Large intestine (tissue), 3 donors: ENCODE measurements around the gene APOLD1. TPM values are rescaled to one million over a fixed set of nuclear protein-coding genes. Genes with fewer than 3 reads are reported as not detected.
"Not testable (repeated sequence)": the region's sequence is repeated elsewhere in the genome, so short reads cannot be mapped to it uniquely, and the experiment has no call there.

ENCODE experiments used
- DNase-seq, 2 donors: peaks; one replicate each; pipeline versions ENCODE4 v3.0.0 to v3.0.0-alpha.2; 2013
- H3K27ac ChIP-seq: one replicate; pipeline ENCODE4 v1.5.1; 2013; ENCODE audit warnings: low read length
- H3K27me3 ChIP-seq: 2 replicates; pipeline ENCODE4 v1.6.1; 2013; ENCODE audit warnings: low read length; ENCODE audit not compliant: control insufficient read depth, insufficient read depth
- H3K36me3 ChIP-seq: 2 replicates; pipeline ENCODE4 v1.6.1; 2013; ENCODE audit warnings: low read length; ENCODE audit not compliant: control insufficient read depth, insufficient read depth
- H3K4me1 ChIP-seq: one replicate; pipeline ENCODE4 v1.6.1; 2013; ENCODE audit warnings: low read length; ENCODE audit not compliant: control insufficient read depth, insufficient read depth
- H3K4me3 ChIP-seq: one replicate; pipeline ENCODE4 v1.5.1; 2013; ENCODE audit warnings: low read length
- H3K9me3 ChIP-seq: one replicate; pipeline ENCODE4 v1.6.1; 2013; ENCODE audit warnings: mild to moderate bottlenecking, low read depth, low read length, moderate library complexity; ENCODE audit not compliant: control insufficient read depth
- WGBS: methylation state at CpG from one replicate; pipeline ENCODE4 v1.1.5; 2013; ENCODE audit warnings: low lambda C conversion rate; ENCODE audit not compliant: insufficient coverage; 5-methylcytosine and 5-hydroxymethylcytosine counted together
- polyA plus RNA-seq: library from polyadenylated mRNA; unstranded; fragments of 120-200 nt; gene quantifications from one replicate; pipeline ENCODE4 v1.2.1, GENCODE V29; 2013

The APOLD1 gene
- polyA plus RNA-seq, 1 donor, result 13.8 TPM

DNA sequence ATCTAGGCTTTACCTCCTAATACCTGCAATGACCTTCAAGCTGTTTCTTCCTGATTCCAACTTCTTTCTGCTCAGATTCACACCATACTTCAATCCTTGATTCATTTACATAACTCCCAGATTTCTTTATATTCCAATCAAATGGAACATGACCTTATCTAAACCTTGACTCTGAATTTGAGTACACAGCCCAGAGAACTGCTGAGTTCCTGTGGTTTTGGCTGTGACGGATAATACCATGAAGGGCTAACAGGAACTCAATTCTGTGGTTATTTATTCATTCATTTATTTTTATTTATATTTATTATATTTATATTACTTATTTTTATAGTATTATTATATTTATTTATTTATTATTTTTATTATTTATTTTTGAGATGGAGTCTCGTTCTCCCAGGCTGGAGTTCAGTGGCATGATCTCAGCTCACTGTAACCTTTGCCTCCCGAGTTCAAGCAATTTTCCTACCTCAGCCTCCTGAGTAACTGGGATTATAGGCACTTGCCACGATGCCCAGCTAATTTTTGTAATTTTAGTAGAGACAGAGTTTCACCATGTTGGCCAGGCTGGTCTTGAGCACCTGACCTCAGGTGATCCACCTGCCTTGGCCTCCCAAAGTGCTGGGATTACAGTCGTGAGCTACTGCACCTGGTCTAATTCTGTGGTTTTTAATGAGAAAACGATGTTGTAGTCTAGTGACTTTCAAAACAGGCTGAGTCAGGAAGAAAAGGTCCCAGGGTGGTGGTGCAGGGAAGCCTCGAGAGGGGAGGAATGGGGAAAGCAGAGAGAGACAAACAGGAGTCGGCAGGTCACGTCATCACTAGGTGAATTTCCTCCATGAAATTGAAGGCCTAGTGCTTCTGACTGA lies 11.7 kb downstream of the APOLD1 start:
- Histone ChIP-seq H3K4me1 (peaks cover 20% of the 10 kb centered on the region), H3K9me3 (no peaks in the 10 kb centered on the region), H3K27me3 (no peaks in the 10 kb centered on the region), H3K27ac (no peak overlapping the region), H3K36me3 (no peaks in the 10 kb centered on the region), H3K4me3 (no peak overlapping the region)
- no peak for DNase-seq
- WGBS, result 78% methylated on average over 1 of the region's 9 CpGs

DNA sequence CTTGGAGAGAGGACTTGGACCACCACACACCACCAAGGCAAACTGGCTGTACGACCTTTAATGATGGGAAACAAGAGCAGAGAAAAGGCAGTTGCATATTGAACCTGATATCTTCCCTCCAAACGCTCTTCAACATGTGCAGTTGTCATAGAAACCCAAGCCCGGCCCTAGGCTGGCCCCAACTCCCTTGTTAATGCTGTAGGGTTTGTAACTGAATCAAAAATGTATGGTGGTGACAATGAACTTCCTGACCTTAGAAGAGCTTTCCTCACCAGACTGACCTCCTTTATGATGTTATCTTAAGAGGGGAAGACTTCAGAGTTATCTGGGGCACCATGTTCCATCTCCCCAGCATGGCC lies 12.3 kb downstream of the APOLD1 start:
- Histone ChIP-seq H3K4me1 (peaks cover 16% of the 10 kb centered on the region), H3K27ac (peak overlapping the region; percentile 83), H3K4me3 (no peak overlapping the region), H3K9me3 (no peaks in the 10 kb centered on the region), H3K27me3 (no peaks in the 10 kb centered on the region), H3K36me3 (no peaks in the 10 kb centered on the region)
- WGBS, result no CpG with 5 or more reads among the region's 3 CpGs
- no peak for DNase-seq

DNA sequence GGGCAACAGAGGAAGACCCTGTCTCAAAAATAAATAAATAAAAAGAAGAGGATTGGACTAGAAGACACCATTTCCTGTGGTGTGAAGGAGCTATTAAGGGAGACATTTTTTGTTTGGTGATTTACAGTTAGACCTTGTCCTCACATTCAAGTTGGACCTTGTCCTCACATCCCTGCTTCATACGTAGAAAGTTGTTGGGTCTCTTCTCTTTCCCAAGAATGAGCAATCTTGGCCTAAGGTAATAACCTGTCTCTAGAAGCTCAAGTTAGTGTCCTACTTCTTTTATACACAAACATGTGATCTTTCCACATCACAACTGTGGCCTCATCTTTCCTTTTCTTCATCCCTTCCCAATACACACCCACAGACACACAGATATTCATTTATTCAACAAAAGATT lies 13.0 kb downstream of the APOLD1 start:
- DNase-seq, result peak; percentile 86 to 93
- Histone ChIP-seq H3K9me3 (no peaks in the 10 kb centered on the region), H3K27me3 (no peaks in the 10 kb centered on the region), H3K4me1 (peaks cover 23% of the 10 kb centered on the region), H3K36me3 (no peaks in the 10 kb centered on the region), H3K4me3 (no peak overlapping the region), H3K27ac (peak overlapping the region; percentile 83)
- no CpG with 5 or more reads among the region's 1 CpG for WGBS

DNA sequence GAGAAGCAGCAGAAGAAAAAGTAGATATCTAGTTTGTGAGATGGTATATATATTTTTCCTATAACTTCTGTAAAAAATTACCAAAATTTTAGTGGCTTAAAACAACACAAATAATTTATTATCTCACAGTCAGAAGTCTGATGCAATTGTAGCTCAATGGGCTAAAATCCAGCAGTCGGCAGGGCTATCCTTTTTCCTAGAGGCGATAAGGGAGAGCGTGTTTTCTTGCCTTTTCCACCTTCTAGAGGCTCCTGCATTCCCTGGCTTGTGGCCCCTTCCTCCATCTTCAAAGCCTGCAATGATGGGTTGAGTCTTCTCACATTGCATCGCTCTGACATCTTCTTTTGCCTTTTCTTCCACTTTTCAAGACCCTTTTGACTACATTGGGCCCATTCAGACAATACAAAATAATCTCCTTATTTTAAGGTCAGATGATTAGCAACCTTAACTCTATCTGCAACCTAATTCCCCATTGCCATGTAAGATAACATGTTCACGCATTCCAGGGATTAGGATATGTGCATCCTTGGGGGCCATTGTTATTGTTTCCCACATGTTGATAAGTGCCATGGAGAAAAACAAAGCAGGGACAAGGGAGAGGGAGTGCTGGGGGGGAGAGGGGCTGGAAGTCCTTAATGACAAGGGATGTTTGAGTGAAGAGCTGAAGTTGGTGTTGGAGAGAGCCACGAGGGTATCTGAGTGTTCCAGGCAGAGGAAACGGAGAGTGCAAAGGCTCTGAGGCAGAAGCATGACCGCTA lies 13.9 kb downstream of the APOLD1 start:
- Histone ChIP-seq H3K4me3 (no peak overlapping the region), H3K36me3 (no peaks in the 10 kb centered on the region), H3K9me3 (no peaks in the 10 kb centered on the region), H3K27me3 (no peaks in the 10 kb centered on the region), H3K4me1 (peaks cover 31% of the 10 kb centered on the region), H3K27ac (peak overlapping the region; percentile 83)
- DNase-seq, result no peak
- WGBS, result 92% methylated on average over 2 of the region's 8 CpGs

DNA sequence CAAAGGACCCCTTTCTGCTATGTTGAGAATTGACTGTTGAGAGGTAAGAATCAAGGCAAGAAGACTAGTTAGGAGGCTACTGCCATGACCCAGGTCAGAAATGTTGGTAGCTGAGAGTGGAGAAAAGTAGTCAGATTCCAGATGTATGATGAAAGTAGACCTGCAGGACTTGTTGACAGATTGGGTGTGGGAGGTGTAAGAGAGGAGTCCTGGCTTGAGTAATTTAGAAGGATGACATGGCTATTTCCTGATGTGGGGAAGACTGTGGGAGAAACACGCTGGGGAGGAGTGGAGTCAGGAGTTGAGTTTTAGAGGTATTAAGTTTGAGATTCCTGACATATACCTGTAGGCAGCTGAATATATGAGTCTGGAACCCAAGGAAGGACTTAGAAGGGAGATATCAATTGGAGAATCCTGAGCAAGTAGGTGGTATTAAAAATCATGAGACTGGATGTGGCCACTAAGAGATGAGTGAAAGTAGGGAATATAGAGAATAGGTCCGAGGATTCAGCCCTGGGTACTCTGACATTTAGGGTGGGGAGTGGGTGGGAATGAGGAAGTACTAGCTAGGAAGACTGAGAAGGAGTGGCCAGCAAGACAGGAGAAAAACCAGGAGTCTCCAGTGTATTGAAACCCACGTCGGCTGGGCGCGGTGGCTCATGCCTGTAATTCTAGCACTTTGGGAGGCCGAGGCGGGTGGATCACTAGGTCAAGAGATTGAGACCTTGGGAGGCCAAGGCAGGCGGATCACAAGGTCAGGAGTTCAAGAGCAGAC lies 15.1 kb downstream of the APOLD1 start:
- peak in 1 of 2 donors; percentile 27 for DNase-seq
- Histone ChIP-seq H3K9me3 (no peaks in the 10 kb centered on the region), H3K4me3 (no peak overlapping the region), H3K27me3 (no peaks in the 10 kb centered on the region), H3K27ac (no peak overlapping the region), H3K36me3 (no peaks in the 10 kb centered on the region), H3K4me1 (peaks cover 35% of the 10 kb centered on the region)
- WGBS, result 90% methylated on average over 2 of the region's 9 CpGs

DNA sequence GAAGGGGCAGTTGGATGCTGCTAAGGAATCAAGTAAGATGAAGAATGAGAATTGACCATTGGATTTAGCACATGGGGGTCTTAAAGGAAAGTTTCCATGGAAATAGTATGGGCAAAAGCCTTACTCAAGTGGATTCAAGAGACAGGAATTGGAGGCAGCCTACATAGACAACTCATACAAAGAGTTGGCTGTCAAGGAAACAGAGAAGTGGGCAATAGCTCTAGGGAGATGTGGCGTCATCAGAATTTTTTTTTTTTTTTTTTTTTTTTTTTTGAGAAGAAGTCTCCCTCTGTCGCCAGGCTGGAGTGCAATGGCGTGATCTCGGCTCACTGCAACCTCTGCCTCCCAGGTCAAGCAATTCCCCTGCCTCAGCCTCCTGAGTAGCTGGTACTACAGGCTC lies 16.2 kb downstream of the APOLD1 start:
- H3K36me3 ChIP-seq, H3K27ac ChIP-seq, H3K9me3 ChIP-seq, DNase-seq, H3K27me3 ChIP-seq, H3K4me3 ChIP-seq: not testable (repeated sequence)
- peaks cover 35% of the 10 kb centered on the region for H3K4me1 ChIP-seq
- whole genome bisulfite sequencing, result no CpG with 5 or more reads among the region's 4 CpGs

DNA sequence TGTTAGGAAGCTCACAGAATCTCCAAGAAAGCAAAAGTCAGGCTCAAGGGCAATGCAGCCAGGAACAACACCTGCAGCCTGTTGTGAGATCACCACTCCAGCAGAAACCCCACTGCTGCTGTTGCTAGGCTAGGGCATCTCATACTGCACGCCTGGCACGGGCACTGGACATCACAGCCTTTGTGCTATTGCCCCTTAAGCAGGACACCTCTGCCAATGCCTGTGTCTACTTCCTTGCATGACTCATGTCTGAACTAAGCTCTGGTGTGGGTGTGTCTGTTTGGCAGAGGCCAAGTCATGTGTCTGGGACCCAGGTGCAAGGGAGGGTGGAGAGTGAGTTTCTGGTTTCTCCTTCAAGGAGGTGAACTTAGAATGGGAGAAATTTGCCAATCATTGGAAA lies 17.7 kb downstream of the APOLD1 start:
- no CpG with 5 or more reads among the region's 2 CpGs for WGBS
- Histone ChIP-seq H3K9me3 (no peaks in the 10 kb centered on the region), H3K36me3 (no peaks in the 10 kb centered on the region), H3K27ac (peak overlapping the region; percentile 83), H3K4me3 (no peak overlapping the region), H3K27me3 (no peaks in the 10 kb centered on the region), H3K4me1 (peaks cover 37% of the 10 kb centered on the region)
- DNase-seq, result peak; percentile 92 to 97

DNA sequence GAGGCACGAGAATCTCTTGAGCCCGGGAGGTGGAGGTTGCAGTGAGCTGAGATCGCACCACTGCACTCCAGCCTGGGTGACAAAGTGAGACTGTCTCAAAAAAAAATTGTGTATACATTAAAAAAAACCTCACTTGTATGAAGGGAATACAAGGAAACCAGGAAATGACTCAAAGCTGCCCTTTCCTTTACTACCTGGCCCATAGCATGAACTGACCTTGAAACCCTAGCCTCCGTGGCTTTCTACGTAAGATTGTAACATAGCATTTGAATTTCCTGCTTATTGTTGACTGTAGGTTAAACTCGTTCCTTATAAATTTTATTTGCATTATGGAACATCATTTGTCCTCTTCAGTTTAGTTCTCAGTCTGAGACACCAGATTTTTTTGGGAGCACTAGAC lies 18.6 kb downstream of the APOLD1 start:
- WGBS, result 7% methylated on average over 3 of the region's 6 CpGs

DNA sequence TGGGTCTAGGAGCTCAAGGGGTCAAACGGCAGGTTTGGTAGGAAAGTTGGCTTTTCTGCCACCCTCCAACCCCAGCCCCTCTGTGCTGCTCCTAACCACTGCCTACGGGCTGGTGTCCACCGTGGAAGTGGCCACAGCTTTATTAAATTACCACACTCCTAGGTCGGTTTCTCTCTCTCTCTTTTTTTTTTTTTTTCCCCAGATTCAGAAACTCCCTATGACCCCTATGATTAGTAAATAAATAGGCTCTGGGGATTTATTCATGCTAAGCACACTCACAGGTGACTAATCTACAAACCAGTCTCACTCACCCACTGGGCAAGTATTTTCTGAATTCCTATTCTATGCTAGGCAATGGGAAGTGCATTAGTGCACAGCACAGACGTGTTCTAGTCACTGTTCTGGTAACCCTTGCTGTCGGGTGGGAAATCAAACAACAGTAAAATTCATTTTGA lies 19.0 kb downstream of the APOLD1 start:
- Histone ChIP-seq H3K4me1 (peaks cover 36% of the 10 kb centered on the region), H3K9me3 (no peaks in the 10 kb centered on the region), H3K4me3 (no peak overlapping the region), H3K36me3 (no peaks in the 10 kb centered on the region), H3K27me3 (no peaks in the 10 kb centered on the region), H3K27ac (peak overlapping the region; percentile 83)
- WGBS, result 73% methylated on average over 2 of the region's 6 CpGs
- DNase-seq, result no peak

More for the DNA sequence above, 18.6 kb downstream of the APOLD1 start:
- DNase-seq, result peak; percentile 63 to 85
- peak overlapping the region; percentile 83 for H3K27ac ChIP-seq
- H3K9me3 ChIP-seq, result no peaks in the 10 kb centered on the region
- H3K4me1 ChIP-seq, result peaks cover 35% of the 10 kb centered on the region
- H3K27me3 ChIP-seq, result no peaks in the 10 kb centered on the region
- no peaks in the 10 kb centered on the region for H3K36me3 ChIP-seq
- no peak overlapping the region for H3K4me3 ChIP-seq
